Measurements from ENCODE around the gene UTS2.

GRCh38 chr1:7856345-7856744 lies 3.5 kb upstream of the UTS2 start:
- TF ChIP-seq CTCF (IDR thresholded peaks at IDR 0.05) (no peak), POLR2A (IDR thresholded peaks at IDR 0.05) (no peak)
